Astrocyte of the cerebellum (primary cell): ENCODE measurements around the gene ZER1.
A peak's percentile ranks its signal among the peaks of the same experiment; 100 is the strongest.
"Not testable (repeated sequence)": the region's sequence is repeated elsewhere in the genome, so short reads cannot be mapped to it uniquely, and the experiment has no call there.

Experiments used
- DNase-seq: peaks from one replicate; pipeline ENCODE4 v3.0.0-alpha.2; 2011; ENCODE audit warnings: low read depth
- H3K4me3 ChIP-seq: 2 replicates; pipeline ENCODE4 v1.5.1; 2011; ENCODE audit warnings: mild to moderate bottlenecking, low read depth, low read length, moderate library complexity
- CTCF ChIP-seq: IDR thresholded peaks from 2 replicates; pipeline ENCODE4 v1.5.1; 2012; ENCODE audit warnings: low read length, low read depth, moderate library complexity, mild to moderate bottlenecking; ENCODE audit errors: missing control alignments
- in situ Hi-C: cut with HindIII; loops from 2 replicates; pipeline ENCODE4 v1.10.0; 2017; ENCODE audit warnings: low sequenced_read_pairs

The ZER1 gene

DNA sequence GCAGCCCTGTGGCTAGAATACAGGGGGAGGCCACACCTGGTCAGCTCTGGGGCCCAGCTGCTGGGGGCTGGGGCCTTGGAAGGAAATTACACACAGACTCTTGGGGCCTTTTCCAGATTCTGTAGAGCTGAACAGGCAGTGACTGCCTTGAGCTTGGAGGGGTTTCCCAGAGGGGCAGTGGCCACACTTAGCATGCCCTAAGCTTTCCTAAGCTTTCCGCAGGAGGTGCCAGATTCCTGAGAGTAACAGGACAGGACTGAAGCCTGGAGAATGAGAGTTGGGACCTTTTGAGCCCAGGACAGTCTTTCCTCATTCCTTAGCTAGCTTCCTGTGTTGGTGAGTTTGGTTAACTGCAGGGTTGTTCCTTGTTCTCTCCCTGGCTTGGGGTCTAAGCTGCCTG is 16.7 kb upstream of the ZER1 start:
- peak overlapping the region; percentile 91 for H3K4me3 ChIP-seq
- no peak for DNase-seq
- in situ Hi-C loops: no loop called here
- TF ChIP-seq CTCF: no peak

DNA sequence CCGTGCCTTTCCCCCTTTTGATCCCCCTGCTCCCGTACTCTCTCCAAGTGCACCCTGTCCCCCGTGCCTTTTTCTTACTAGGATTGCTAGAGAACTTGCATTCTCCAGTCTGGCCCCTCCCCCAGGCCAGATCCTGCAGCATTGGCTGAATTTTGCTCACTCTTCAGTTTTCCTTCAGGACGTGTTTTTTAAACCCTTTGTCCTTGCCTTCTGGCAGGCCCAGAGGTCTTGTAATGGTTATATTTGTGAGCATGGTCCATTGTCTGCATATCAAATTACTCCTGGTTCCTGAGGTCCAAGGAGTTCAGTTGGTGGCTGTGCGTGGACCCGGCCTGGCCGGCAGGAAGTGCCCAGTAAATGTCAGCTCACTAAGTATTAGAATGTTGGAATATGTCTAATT is 15.9 kb upstream of the ZER1 start:
- no peak for DNase-seq
- TF ChIP-seq CTCF: no peak
- H3K4me3 ChIP-seq: peak overlapping the region; percentile 91
- in situ Hi-C loops: no loop called here

GRCh38 chr9:128786681-128787601 is 15.2 kb upstream of the ZER1 start, which contains the start of gene TBC1D13:
TSS of gene TBC1D13 (plus strand) at chr9:128787253. CDS start at chr9:128787354, 101 bp downstream.
- in situ Hi-C loops: no loop called here
- TF ChIP-seq CTCF: no peak
- DNase-seq: peak; percentile 45
- H3K4me3 ChIP-seq: peak within 1 kb of the TSS; percentile 91

GRCh38 chr9:128785427-128785826 is 13.7 kb upstream of the ZER1 start:
- DNase-seq: no peak
- no peak for TF ChIP-seq CTCF
- no peak overlapping the region for H3K4me3 ChIP-seq
- in situ Hi-C loops: no loop called here

DNA sequence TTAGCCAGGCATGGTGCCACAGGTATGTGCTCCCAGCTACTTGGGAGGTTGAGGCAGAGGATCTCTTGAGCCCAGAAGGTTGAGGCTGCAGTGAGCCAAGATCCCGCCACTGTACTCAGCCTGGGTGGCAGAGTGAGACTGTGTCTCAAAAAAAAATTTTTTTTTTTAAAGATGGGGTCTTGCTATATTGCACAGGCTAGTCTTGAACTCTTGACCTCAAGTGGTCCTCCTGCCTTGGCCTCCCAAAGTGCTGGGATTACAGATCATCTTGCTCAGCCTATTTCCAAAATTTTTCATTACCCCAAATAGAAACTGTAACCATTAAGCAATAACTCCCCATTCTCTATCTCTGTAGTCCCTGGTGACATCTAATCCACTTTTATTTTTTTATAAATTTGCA is 10.9 kb upstream of the ZER1 start:
- no peak for TF ChIP-seq CTCF
- in situ Hi-C loops: no loop called here
- DNase-seq: no peak

GRCh38 chr9:128781187-128782070 is 9.7 kb upstream of the ZER1 start:
- TF ChIP-seq CTCF: no peak
- no peak for DNase-seq
- in situ Hi-C loops: no loop called here
- no peak overlapping the region for H3K4me3 ChIP-seq

More for the DNA sequence above, 10.9 kb upstream of the ZER1 start:
- no peak overlapping the region for H3K4me3 ChIP-seq

GRCh38 chr9:128780093-128780492 is 8.4 kb upstream of the ZER1 start:
- in situ Hi-C loops, H3K4me3 ChIP-seq, DNase-seq: not testable (repeated sequence)
